Subcutaneous abdominal adipose tissue (tissue), 5 donors: ENCODE results near the gene SPTBN1.
A peak's percentile ranks its signal among the peaks of the same experiment; 100 is the strongest.

Experiments
- H3K27ac ChIP-seq: one replicate; pipeline ENCODE4 v1.7.0; 2013; ENCODE audit warnings: low read depth, mild to moderate bottlenecking, inconsistent platforms, low read length, moderate library complexity
- H3K27me3 ChIP-seq, 5 donors: one replicate each; pipeline ENCODE4 v1.7.0; 2013; ENCODE audit warnings: low read length in 5 of 5, inconsistent platforms in 1 of 5; ENCODE audit not compliant: control insufficient read depth in 5 of 5, insufficient read depth in 4 of 5
- H3K36me3 ChIP-seq, 5 donors: one replicate each; pipeline ENCODE4 v1.7.0; 2013; ENCODE audit warnings: low read length in 5 of 5; ENCODE audit not compliant: control insufficient read depth in 5 of 5, insufficient read depth in 5 of 5
- H3K4me1 ChIP-seq, 5 donors: one replicate each; pipeline ENCODE4 v1.7.0; 2013; ENCODE audit warnings: low read length in 5 of 5, mild to moderate bottlenecking in 3 of 5, moderate library complexity in 1 of 5; ENCODE audit not compliant: control insufficient read depth in 5 of 5, insufficient read depth in 5 of 5
- H3K4me3 ChIP-seq, 5 donors: one replicate each; pipeline ENCODE4 v1.7.0; 2013; ENCODE audit warnings: low read length in 5 of 5, low read depth in 1 of 5
- H3K9ac ChIP-seq, 5 donors: one replicate each; pipeline ENCODE4 v1.7.0; 2013; ENCODE audit warnings: low read length in 5 of 5, mild to moderate bottlenecking in 4 of 5, moderate library complexity in 3 of 5
- H3K9me3 ChIP-seq, 5 donors: one replicate each; pipeline ENCODE4 v1.7.0; 2013; ENCODE audit warnings: low read length in 5 of 5; ENCODE audit not compliant: control insufficient read depth in 5 of 5
- donor health status: healthy.
- donor health status: healthy.
- donor health status: healthy.
- donor health status: healthy.
- donor health status: healthy.

The SPTBN1 gene

GRCh38 chr2:54465143-54465542 is 9.0 kb downstream of the SPTBN1 start:
- Histone ChIP-seq H3K9me3 (no peaks in the 10 kb centered on the region), H3K27ac (peak overlapping the region; percentile 93), H3K4me3 (no peak overlapping the region), H3K4me1 (peaks cover 14 to 71% (median 66%) of the 10 kb centered on the region in 5 donors), H3K27me3 (no peaks in the 10 kb centered on the region), H3K9ac (no peak overlapping the region), H3K36me3 (peaks cover 0 to 3% (median 0%) of the 10 kb centered on the region in 5 donors)

- Histone ChIP-seq H3K4me3 (no peak overlapping the region), H3K27ac (peak overlapping the region; percentile 84), H3K9ac (peak overlapping the region in 3 of 5 donors; percentile 26 to 41 (median 38)), H3K36me3 (peaks cover 0 to 3% (median 0%) of the 10 kb centered on the region in 5 donors), H3K9me3 (no peaks in the 10 kb centered on the region), H3K4me1 (peaks cover 14 to 73% (median 69%) of the 10 kb centered on the region in 5 donors), H3K27me3 (no peaks in the 10 kb centered on the region)
Observed at GRCh38 chr2:54466870-54467269, 10.7 kb downstream of the SPTBN1 start.

GRCh38 chr2:54468673-54469072 is 12.5 kb downstream of the SPTBN1 start:
- Histone ChIP-seq H3K36me3 (peaks cover 0 to 3% (median 0%) of the 10 kb centered on the region in 5 donors), H3K27me3 (no peaks in the 10 kb centered on the region), H3K4me3 (no peak overlapping the region), H3K9ac (peak overlapping the region in 1 of 5 donors; percentile 14), H3K27ac (peak overlapping the region; percentile 77), H3K4me1 (peaks cover 12 to 67% (median 56%) of the 10 kb centered on the region in 5 donors), H3K9me3 (no peaks in the 10 kb centered on the region)

GRCh38 chr2:54469484-54470053 is 13.4 kb downstream of the SPTBN1 start:
- Histone ChIP-seq H3K4me1 (peaks cover 12 to 62% (median 52%) of the 10 kb centered on the region in 5 donors), H3K27ac (peak overlapping the region; percentile 77), H3K36me3 (peaks cover 0 to 3% (median 0%) of the 10 kb centered on the region in 5 donors), H3K9me3 (no peaks in the 10 kb centered on the region), H3K9ac (peak overlapping the region in 2 of 5 donors; percentile 11 to 48), H3K27me3 (no peaks in the 10 kb centered on the region), H3K4me3 (peak overlapping the region in 1 of 5 donors; percentile 25)

- Histone ChIP-seq H3K4me3 (no peak overlapping the region), H3K27ac (peak overlapping the region; percentile 77)
Observed at GRCh38 chr2:54470266-54470938, 14.3 kb downstream of the SPTBN1 start.

GRCh38 chr2:54471221-54471711 is 15.1 kb downstream of the SPTBN1 start:
- Histone ChIP-seq H3K27ac (peak overlapping the region; percentile 77), H3K36me3 (peaks cover 0 to 3% (median 0%) of the 10 kb centered on the region in 5 donors), H3K9ac (peak overlapping the region in 1 of 5 donors; percentile 2), H3K4me3 (peak overlapping the region in 1 of 5 donors; percentile 33), H3K4me1 (peaks cover 14 to 68% (median 58%) of the 10 kb centered on the region in 5 donors), H3K9me3 (no peaks in the 10 kb centered on the region), H3K27me3 (no peaks in the 10 kb centered on the region)

More at GRCh38 chr2:54470266-54470938, 14.3 kb downstream of the SPTBN1 start:
- Histone ChIP-seq H3K4me1 (peaks cover 14 to 65% (median 54%) of the 10 kb centered on the region in 5 donors), H3K27me3 (no peaks in the 10 kb centered on the region), H3K36me3 (peaks cover 0 to 3% (median 0%) of the 10 kb centered on the region in 5 donors), H3K9me3 (no peaks in the 10 kb centered on the region), H3K9ac (peak overlapping the region in 1 of 5 donors; percentile 66)

- Histone ChIP-seq H3K27me3 (no peaks in the 10 kb centered on the region), H3K9ac (peak overlapping the region in 1 of 5 donors; percentile 25), H3K9me3 (no peaks in the 10 kb centered on the region), H3K4me3 (no peak overlapping the region), H3K36me3 (peaks cover 0 to 3% (median 0%) of the 10 kb centered on the region in 5 donors), H3K4me1 (peaks cover 14 to 65% (median 55%) of the 10 kb centered on the region in 5 donors), H3K27ac (peak overlapping the region; percentile 8)
Observed at GRCh38 chr2:54473851-54474250, 17.7 kb downstream of the SPTBN1 start.

- H3K4me1 ChIP-seq, result peaks cover 6 to 61% (median 53%) of the 10 kb centered on the region in 5 donors
- H3K27ac ChIP-seq, result peak overlapping the region; percentile 71
- no peaks in the 10 kb centered on the region for H3K36me3 ChIP-seq
Observed at GRCh38 chr2:54475285-54475684, 19.2 kb downstream of the SPTBN1 start.

GRCh38 chr2:54475919-54476318 is 19.8 kb downstream of the SPTBN1 start:
- Histone ChIP-seq H3K27me3 (no peaks in the 10 kb centered on the region), H3K36me3 (no peaks in the 10 kb centered on the region), H3K27ac (peak overlapping the region; percentile 71), H3K9me3 (no peaks in the 10 kb centered on the region), H3K9ac (no peak overlapping the region), H3K4me1 (peaks cover 6 to 60% (median 55%) of the 10 kb centered on the region in 5 donors), H3K4me3 (no peak overlapping the region)

More at GRCh38 chr2:54475285-54475684, 19.2 kb downstream of the SPTBN1 start:
- Histone ChIP-seq H3K27me3 (no peaks in the 10 kb centered on the region), H3K9me3 (no peaks in the 10 kb centered on the region), H3K9ac (peak overlapping the region in 1 of 5 donors; percentile 31), H3K4me3 (no peak overlapping the region)

GRCh38 chr2:54476852-54477251 is 20.7 kb downstream of the SPTBN1 start:
- Histone ChIP-seq H3K9me3 (no peaks in the 10 kb centered on the region), H3K4me3 (no peak overlapping the region), H3K9ac (no peak overlapping the region), H3K27me3 (no peaks in the 10 kb centered on the region), H3K4me1 (peaks cover 2 to 61% (median 56%) of the 10 kb centered on the region in 5 donors), H3K27ac (peak overlapping the region; percentile 71), H3K36me3 (no peaks in the 10 kb centered on the region)
